ENCODE measurements around the gene PSMD4.

PSMD4 gene

DNA sequence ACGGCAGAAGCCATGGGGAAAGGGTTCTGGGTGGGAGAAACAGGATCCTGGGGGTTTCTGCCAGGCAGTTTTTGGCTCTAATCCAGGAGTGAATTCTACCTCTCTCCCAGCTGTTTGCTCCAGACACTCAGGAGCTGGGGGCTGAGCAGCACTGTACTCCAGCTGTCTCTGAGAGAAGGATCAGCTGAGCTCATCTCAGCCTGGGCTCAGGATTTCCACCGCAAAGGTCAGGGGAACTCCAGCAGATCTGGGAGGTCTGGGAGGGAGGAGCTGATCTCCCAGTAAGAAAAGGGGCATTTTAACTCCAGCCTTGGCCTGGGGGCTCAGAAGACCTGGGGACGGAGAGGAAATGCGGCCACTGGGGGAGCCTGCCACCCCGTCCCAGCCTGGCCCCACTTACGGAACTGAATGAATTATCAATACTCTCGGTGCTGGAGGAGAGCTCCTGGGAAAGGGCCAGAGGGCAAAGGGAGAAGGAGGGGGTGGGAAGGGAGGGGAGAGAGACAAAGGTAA, 55.3 kb downstream of the PSMD4 start:
- no peaks in the 10 kb centered on the region for H3K27me3 ChIP-seq (ENCODE audit: control insufficient read depth in 2 of 2, insufficient read depth in 2 of 2, low read length in 2 of 2)
- no peak overlapping the region for H3K9ac ChIP-seq (ENCODE audit: low read depth in 1 of 2, low read length in 2 of 2)
- no peak overlapping the region for H3K4me3 ChIP-seq (ENCODE audit: low read length in 2 of 2)
- H3K9me3 ChIP-seq (ENCODE audit: control insufficient read depth in 2 of 2, low read length in 2 of 2) = no peaks in the 10 kb centered on the region
- H3K27ac ChIP-seq (ENCODE audit: low read depth in 2 of 2, low read length in 2 of 2) = peak overlapping the region in 1 of 2 donors; percentile 27
- H3K36me3 ChIP-seq (ENCODE audit: control insufficient read depth in 2 of 2, insufficient read depth in 2 of 2, low read length in 2 of 2) = peaks cover 72 to 75% of the 10 kb centered on the region in 2 donors
- peaks cover 0 to 14% of the 10 kb centered on the region in 2 donors for H3K4me1 ChIP-seq (ENCODE audit: control insufficient read depth in 2 of 2, insufficient read depth in 2 of 2, low read length in 2 of 2)

DNA sequence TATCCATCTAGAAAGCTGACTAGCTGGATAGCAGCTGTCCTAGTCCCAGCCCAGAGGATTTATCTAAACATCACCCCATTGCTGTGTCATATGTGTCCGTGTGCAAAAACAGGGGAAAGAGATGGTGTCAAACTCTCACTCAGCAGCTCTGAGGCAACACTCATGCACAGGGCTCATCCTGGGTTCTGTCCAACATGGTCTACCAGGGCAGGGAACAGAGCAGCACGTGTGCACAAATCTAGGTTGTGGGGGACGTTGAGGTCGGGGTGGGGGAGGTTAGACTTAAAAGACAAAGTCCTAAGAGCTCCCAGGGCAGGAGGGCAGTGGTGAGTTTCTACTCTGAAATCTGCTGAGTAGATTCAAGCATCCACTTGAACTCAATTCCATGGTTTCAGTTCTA, 56.5 kb downstream of the PSMD4 start:
- Histone ChIP-seq H3K36me3 (ENCODE audit: control insufficient read depth in 2 of 2, insufficient read depth in 2 of 2, low read length in 2 of 2) (peaks cover 70 to 74% of the 10 kb centered on the region in 2 donors), H3K4me3 (ENCODE audit: low read length in 2 of 2) (no peak overlapping the region)

DNA sequence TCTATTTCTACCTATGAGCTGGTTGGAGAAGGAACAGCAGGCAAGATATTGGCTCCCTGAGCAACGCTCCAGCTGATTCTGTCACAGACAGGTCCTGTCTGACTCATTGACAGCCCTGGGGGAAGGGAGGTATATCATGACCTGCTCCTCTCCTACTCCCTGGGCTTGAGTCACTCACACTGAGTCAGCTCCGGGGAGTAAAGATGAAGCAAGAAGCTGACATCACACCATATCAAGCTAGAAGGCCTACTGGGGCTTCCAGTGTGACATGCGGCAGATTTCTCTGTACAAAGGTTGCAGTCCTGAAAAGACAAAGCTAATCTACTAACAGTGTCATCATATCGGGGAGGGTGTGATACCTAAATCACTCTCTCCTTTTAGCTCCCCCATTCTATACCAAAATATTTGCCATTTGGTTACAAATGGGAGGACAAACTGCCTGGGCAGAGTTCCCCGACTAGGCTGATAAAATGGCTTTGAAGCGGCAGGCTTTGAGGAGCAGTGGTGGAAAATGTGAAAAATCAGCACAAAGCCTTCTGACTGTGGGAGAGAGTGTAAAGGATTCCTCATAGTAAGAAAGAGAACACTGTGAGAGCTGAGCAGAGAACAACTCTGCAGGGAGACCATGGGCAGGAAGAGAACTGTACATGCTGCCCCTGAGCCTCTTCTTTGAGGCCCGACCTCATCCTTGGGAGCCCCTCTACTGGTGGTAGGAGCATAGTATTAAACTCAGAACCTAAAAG, 57.2 kb downstream of the PSMD4 start:
- Histone ChIP-seq H3K9ac (ENCODE audit: low read depth in 1 of 2, low read length in 2 of 2) (peak overlapping the region in 1 of 2 donors; percentile 27), H3K27ac (ENCODE audit: low read depth in 2 of 2, low read length in 2 of 2) (peak overlapping the region; percentile 63 to 65), H3K36me3 (ENCODE audit: control insufficient read depth in 2 of 2, insufficient read depth in 2 of 2, low read length in 2 of 2) (peaks cover 67 to 71% of the 10 kb centered on the region in 2 donors), H3K4me3 (ENCODE audit: low read length in 2 of 2) (no peak overlapping the region), H3K27me3 (ENCODE audit: control insufficient read depth in 2 of 2, insufficient read depth in 2 of 2, low read length in 2 of 2) (no peaks in the 10 kb centered on the region), H3K9me3 (ENCODE audit: control insufficient read depth in 2 of 2, low read length in 2 of 2) (no peaks in the 10 kb centered on the region), H3K4me1 (ENCODE audit: control insufficient read depth in 2 of 2, insufficient read depth in 2 of 2, low read length in 2 of 2) (peaks cover 0 to 14% of the 10 kb centered on the region in 2 donors)

More for the DNA sequence above, 56.5 kb downstream of the PSMD4 start:
- no peak overlapping the region for H3K9ac ChIP-seq (ENCODE audit: low read depth in 1 of 2, low read length in 2 of 2)
- H3K4me1 ChIP-seq (ENCODE audit: control insufficient read depth in 2 of 2, insufficient read depth in 2 of 2, low read length in 2 of 2) = peaks cover 0 to 14% of the 10 kb centered on the region in 2 donors
- H3K27ac ChIP-seq (ENCODE audit: low read depth in 2 of 2, low read length in 2 of 2) = peak overlapping the region; percentile 28 to 65
- no peaks in the 10 kb centered on the region for H3K9me3 ChIP-seq (ENCODE audit: control insufficient read depth in 2 of 2, low read length in 2 of 2)
- no peaks in the 10 kb centered on the region for H3K27me3 ChIP-seq (ENCODE audit: control insufficient read depth in 2 of 2, insufficient read depth in 2 of 2, low read length in 2 of 2)

DNA sequence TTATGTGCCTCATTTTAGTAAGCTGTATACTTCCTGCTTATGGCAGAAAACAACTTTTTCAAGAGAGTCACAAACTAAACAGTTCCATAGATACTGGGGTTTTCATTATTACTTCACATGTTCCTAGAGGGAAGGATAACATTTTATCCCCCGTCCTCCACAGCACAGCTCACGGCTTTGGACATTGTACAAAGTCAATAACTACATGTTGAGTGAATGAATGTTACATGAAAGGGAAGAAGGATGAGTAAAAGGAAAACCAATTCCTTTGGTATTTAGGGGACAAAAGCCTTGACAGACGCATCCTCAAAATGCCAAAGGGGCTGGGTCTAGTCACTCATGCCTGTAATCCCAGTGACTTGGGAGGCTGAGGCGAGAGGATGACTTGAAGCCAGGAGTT, 57.9 kb downstream of the PSMD4 start:
- Histone ChIP-seq H3K27me3 (ENCODE audit: control insufficient read depth in 2 of 2, insufficient read depth in 2 of 2, low read length in 2 of 2) (no peaks in the 10 kb centered on the region), H3K4me1 (ENCODE audit: control insufficient read depth in 2 of 2, insufficient read depth in 2 of 2, low read length in 2 of 2) (peaks cover 0 to 14% of the 10 kb centered on the region in 2 donors), H3K9ac (ENCODE audit: low read depth in 1 of 2, low read length in 2 of 2) (no peak overlapping the region), H3K4me3 (ENCODE audit: low read length in 2 of 2) (no peak overlapping the region), H3K36me3 (ENCODE audit: control insufficient read depth in 2 of 2, insufficient read depth in 2 of 2, low read length in 2 of 2) (peaks cover 64 to 66% of the 10 kb centered on the region in 2 donors), H3K27ac (ENCODE audit: low read depth in 2 of 2, low read length in 2 of 2) (peak overlapping the region; percentile 63 to 65), H3K9me3 (ENCODE audit: control insufficient read depth in 2 of 2, low read length in 2 of 2) (no peaks in the 10 kb centered on the region)

DNA sequence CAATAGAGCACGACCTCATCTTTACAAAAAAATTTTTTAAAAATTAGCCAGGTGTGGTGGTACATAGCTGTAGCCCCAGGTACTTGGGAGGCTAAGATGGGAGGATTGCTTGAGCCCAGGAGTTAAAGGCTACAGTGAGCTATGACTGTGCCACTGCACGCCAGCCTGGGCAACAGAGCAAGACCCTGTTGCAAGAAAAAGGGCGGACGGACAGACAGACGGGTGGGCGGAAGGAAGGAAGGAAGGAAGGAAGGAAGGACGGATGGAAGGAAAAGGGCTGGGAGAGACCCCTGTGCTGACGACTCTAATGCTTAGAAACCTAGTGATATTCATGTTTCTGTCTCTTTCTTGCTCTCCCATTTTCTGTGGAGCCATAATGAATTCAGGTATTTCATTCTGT, 58.3 kb downstream of the PSMD4 start:
- Histone ChIP-seq H3K9me3 (ENCODE audit: control insufficient read depth in 2 of 2, low read length in 2 of 2) (no peaks in the 10 kb centered on the region), H3K4me1 (ENCODE audit: control insufficient read depth in 2 of 2, insufficient read depth in 2 of 2, low read length in 2 of 2) (peaks cover 0 to 14% of the 10 kb centered on the region in 2 donors), H3K36me3 (ENCODE audit: control insufficient read depth in 2 of 2, insufficient read depth in 2 of 2, low read length in 2 of 2) (peaks cover 61 to 66% of the 10 kb centered on the region in 2 donors), H3K9ac (ENCODE audit: low read depth in 1 of 2, low read length in 2 of 2) (no peak overlapping the region), H3K27ac (ENCODE audit: low read depth in 2 of 2, low read length in 2 of 2) (no peak overlapping the region), H3K4me3 (ENCODE audit: low read length in 2 of 2) (no peak overlapping the region), H3K27me3 (ENCODE audit: control insufficient read depth in 2 of 2, insufficient read depth in 2 of 2, low read length in 2 of 2) (no peaks in the 10 kb centered on the region)

DNA sequence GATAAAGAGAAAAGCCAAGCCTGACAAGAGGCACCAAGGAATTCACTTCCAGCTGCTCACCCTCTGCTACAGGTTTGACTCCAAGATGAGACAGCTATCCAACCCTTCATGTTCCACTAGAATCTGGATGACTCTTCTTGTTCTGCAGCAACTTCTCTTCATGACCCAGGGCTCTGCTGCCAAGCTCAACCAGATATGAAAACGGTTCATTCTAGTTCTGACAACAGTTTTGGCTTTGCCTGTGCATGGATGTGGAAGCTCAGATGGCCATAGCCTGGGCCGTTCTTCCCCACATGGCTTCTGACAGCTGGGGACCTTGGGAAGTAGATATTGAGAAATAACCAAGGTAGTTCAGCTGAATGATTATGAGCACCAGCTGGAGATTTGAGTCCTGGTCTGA, 59.0 kb downstream of the PSMD4 start:
- Histone ChIP-seq H3K9me3 (ENCODE audit: control insufficient read depth in 2 of 2, low read length in 2 of 2) (no peaks in the 10 kb centered on the region), H3K27ac (ENCODE audit: low read depth in 2 of 2, low read length in 2 of 2) (peak overlapping the region in 1 of 2 donors; percentile 0), H3K4me1 (ENCODE audit: control insufficient read depth in 2 of 2, insufficient read depth in 2 of 2, low read length in 2 of 2) (peaks cover 0 to 14% of the 10 kb centered on the region in 2 donors), H3K4me3 (ENCODE audit: low read length in 2 of 2) (no peak overlapping the region), H3K27me3 (ENCODE audit: control insufficient read depth in 2 of 2, insufficient read depth in 2 of 2, low read length in 2 of 2) (no peaks in the 10 kb centered on the region), H3K36me3 (ENCODE audit: control insufficient read depth in 2 of 2, insufficient read depth in 2 of 2, low read length in 2 of 2) (peaks cover 55 to 60% of the 10 kb centered on the region in 2 donors), H3K9ac (ENCODE audit: low read depth in 1 of 2, low read length in 2 of 2) (no peak overlapping the region)

DNA sequence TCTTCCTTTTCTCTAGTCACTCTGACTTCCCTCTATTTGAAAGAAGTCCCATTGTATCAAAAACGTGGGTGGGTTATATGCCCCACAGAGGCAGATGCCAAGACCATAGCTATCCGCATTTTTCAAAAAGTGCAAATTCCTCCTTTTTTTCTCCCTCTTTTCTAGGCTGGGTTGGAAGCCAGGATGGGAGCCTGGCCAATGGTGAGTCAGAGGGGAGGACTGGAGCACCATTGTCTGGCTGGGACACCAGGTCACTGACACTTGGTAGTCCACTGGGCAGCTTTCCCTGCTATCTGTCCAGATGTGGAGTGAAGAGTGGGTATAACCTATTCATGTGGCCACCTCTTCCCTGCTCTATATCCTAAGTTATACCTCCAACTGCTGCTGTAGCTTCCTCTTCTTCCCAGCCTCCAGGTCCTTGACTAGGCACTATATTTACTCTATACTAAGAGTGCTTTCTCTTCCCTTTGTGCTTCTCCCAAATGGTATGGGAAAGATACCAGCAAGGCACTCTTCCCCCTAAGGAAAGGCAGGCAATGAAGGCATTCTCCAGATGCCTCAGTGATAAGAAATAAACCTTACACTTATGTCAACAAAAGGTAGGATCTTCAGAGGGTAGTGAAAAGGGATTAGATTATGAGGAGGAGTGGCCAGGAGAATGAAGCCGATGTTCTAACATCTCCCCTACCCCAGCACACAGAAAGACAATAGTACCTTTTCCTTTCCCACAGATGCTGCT, 59.8 kb downstream of the PSMD4 start:
- peaks cover 0 to 14% of the 10 kb centered on the region in 2 donors for H3K4me1 ChIP-seq (ENCODE audit: control insufficient read depth in 2 of 2, insufficient read depth in 2 of 2, low read length in 2 of 2)
- no peak overlapping the region for H3K9ac ChIP-seq (ENCODE audit: low read depth in 1 of 2, low read length in 2 of 2)
- no peaks in the 10 kb centered on the region for H3K27me3 ChIP-seq (ENCODE audit: control insufficient read depth in 2 of 2, insufficient read depth in 2 of 2, low read length in 2 of 2)
- H3K4me3 ChIP-seq (ENCODE audit: low read length in 2 of 2) = no peak overlapping the region
- H3K9me3 ChIP-seq (ENCODE audit: control insufficient read depth in 2 of 2, low read length in 2 of 2) = no peaks in the 10 kb centered on the region
- peaks cover 55 to 63% of the 10 kb centered on the region in 2 donors for H3K36me3 ChIP-seq (ENCODE audit: control insufficient read depth in 2 of 2, insufficient read depth in 2 of 2, low read length in 2 of 2)
- H3K27ac ChIP-seq (ENCODE audit: low read depth in 2 of 2, low read length in 2 of 2) = no peak overlapping the region

DNA sequence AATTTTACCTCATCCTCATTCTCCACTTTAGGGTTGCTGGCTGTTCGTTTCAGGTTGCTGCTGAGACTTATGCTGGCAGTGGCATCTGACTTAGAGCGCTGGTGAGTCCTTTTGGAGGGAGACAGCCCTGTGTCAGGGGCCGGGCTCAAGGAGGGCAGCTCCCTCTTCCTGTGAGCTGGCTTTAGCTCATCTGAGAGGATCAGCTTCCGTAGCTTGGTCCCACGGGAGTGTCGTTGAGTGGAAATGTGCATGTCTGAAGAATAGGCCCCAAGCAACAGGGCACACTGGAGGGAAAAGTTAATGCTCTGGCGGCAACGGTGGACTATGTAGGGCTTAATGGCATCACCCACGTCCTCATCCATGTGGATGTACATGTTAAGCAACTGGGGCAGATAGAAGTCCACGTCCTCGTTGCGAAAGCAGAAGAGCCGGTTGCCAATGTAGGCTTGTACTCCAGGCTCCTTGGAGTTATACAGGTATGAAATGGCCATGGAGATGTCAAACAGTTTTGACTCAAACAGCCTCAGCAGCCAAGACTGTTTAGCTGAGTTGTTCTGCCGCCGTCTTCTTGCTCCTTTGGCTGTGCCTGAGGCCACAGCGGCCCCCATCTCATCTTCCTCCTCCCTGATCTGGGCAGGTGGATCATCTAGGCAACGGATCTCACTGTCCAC, 61.2 kb downstream of the PSMD4 start:
- Histone ChIP-seq H3K4me1 (ENCODE audit: control insufficient read depth in 2 of 2, insufficient read depth in 2 of 2, low read length in 2 of 2) (peaks cover 0 to 14% of the 10 kb centered on the region in 2 donors), H3K9ac (ENCODE audit: low read depth in 1 of 2, low read length in 2 of 2) (no peak overlapping the region), H3K36me3 (ENCODE audit: control insufficient read depth in 2 of 2, insufficient read depth in 2 of 2, low read length in 2 of 2) (peaks cover 55 to 69% of the 10 kb centered on the region in 2 donors)

More for the DNA sequence above, 61.2 kb downstream of the PSMD4 start:
- no peak overlapping the region for H3K4me3 ChIP-seq (ENCODE audit: low read length in 2 of 2)
- no peaks in the 10 kb centered on the region for H3K9me3 ChIP-seq (ENCODE audit: control insufficient read depth in 2 of 2, low read length in 2 of 2)
- no peak overlapping the region for H3K27ac ChIP-seq (ENCODE audit: low read depth in 2 of 2, low read length in 2 of 2)
- H3K27me3 ChIP-seq (ENCODE audit: control insufficient read depth in 2 of 2, insufficient read depth in 2 of 2, low read length in 2 of 2) = no peaks in the 10 kb centered on the region

Measured in mucosa of rectum (tissue), 2 donors.